Measurements from ENCODE around the gene METTL15.
"Not testable (repeated sequence)": the region's sequence is repeated elsewhere in the genome, so short reads cannot be mapped to it uniquely, and the experiment has no call there.

Gene METTL15

GRCh38 chr11:28223577-28223976 is 115.4 kb downstream of the METTL15 start:
- no peak for DNase-seq

GRCh38 chr11:28223994-28224393 is 115.8 kb downstream of the METTL15 start:
- no peak for DNase-seq

GRCh38 chr11:28227460-28227859 is 119.3 kb downstream of the METTL15 start:
- no peak for DNase-seq

GRCh38 chr11:28228196-28228895 is 120.2 kb downstream of the METTL15 start:
- DNase-seq: no peak

GRCh38 chr11:28231475-28231874 is 123.3 kb downstream of the METTL15 start:
- DNase-seq: no peak

GRCh38 chr11:28232649-28233048 is 124.5 kb downstream of the METTL15 start:
- DNase-seq: no peak

- DNase-seq: no peak
These were observed 133.6 kb downstream of the METTL15 start for GRCh38 chr11:28241760-28242159.

GRCh38 chr11:28242596-28242995 is 134.4 kb downstream of the METTL15 start:
- no peak for DNase-seq

- no peak for DNase-seq
These were observed 134.9 kb downstream of the METTL15 start for GRCh38 chr11:28243061-28243460.

GRCh38 chr11:28243581-28243980 is 135.4 kb downstream of the METTL15 start:
- no peak for DNase-seq

GRCh38 chr11:28245131-28245530 is 136.9 kb downstream of the METTL15 start:
- DNase-seq: no peak

- no peak for DNase-seq
These were observed 142.0 kb downstream of the METTL15 start for GRCh38 chr11:28250192-28250591.

GRCh38 chr11:28251257-28251656 is 143.1 kb downstream of the METTL15 start:
- no peak for DNase-seq

- no peak for DNase-seq
These were observed 149.6 kb downstream of the METTL15 start for GRCh38 chr11:28257761-28258160.

- DNase-seq: no peak
These were observed 151.1 kb downstream of the METTL15 start for GRCh38 chr11:28259177-28259843.

GRCh38 chr11:28268925-28269324 is 160.7 kb downstream of the METTL15 start:
- no peak for DNase-seq

GRCh38 chr11:28269586-28269985 is 161.4 kb downstream of the METTL15 start:
- no peak for DNase-seq

- not testable (repeated sequence) for DNase-seq
These were observed 164.1 kb downstream of the METTL15 start for GRCh38 chr11:28272247-28272646.

GRCh38 chr11:28274216-28274615 is 166.0 kb downstream of the METTL15 start:
- DNase-seq: no peak

- DNase-seq: no peak
These were observed 176.0 kb downstream of the METTL15 start for GRCh38 chr11:28284196-28284595.

GRCh38 chr11:28289444-28289843 is 181.3 kb downstream of the METTL15 start:
- no peak for DNase-seq

- DNase-seq: not testable (repeated sequence)
These were observed 182.8 kb downstream of the METTL15 start for GRCh38 chr11:28290995-28291394.

- no peak for DNase-seq
These were observed 188.2 kb downstream of the METTL15 start for GRCh38 chr11:28296426-28296825.

GRCh38 chr11:28298209-28298608 is 190.0 kb downstream of the METTL15 start:
- no peak for DNase-seq
